GM23248 (cell line): ENCODE measurements around the gene MRPS2.

ENCODE experiments used
- EZH2 ChIP-seq: fragments of 200-600 bp; sonication (generic); IDR thresholded peaks from 2 replicates; pipeline ENCODE4 v1.6.1; 2018; ENCODE audit warnings: antibody characterized with exemption, mild to moderate bottlenecking; ENCODE audit not compliant: insufficient read depth, poor library complexity, severe bottlenecking
- EZH2phosphoT487 ChIP-seq: fragments of 200-600 bp; sonication (generic); IDR thresholded peaks from 2 replicates; pipeline ENCODE4 v1.6.1; 2018; ENCODE audit warnings: antibody characterized with exemption, moderate library complexity, mild to moderate bottlenecking, low read depth; ENCODE audit not compliant: insufficient read depth

DNA sequence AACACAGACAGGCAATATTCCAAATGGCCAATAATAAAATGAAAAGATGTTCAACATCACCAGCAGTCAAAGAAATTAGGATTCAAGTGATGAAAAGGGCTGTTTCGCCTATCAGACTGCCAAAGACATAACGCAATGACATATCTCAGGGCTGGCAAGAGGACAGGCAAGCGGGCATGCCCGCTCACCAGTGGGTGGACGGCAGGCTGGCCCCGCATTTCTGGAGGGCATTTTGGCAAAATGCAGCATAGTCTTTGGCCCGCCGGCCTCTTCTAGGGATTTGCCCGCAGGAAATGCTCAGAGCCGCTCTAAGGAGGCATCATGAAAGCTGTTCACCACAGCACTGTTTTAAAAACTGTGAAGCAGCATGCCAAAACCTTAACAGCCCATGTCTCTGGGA is 22.3 kb upstream of the MRPS2 start:
- TF ChIP-seq EZH2 (no peak), EZH2phosphoT487 (no peak)
